PC-3 (cell line): ENCODE data around the gene RAET1L. TPM values are rescaled to one million over a fixed set of nuclear protein-coding genes. Genes with fewer than 3 reads are reported as not detected.
A peak's percentile ranks its signal among the peaks of the same experiment; 100 is the strongest.
"Not testable (repeated sequence)": the region's sequence is repeated elsewhere in the genome, so short reads cannot be mapped to it uniquely, and the experiment has no call there.

Source experiments
- ATAC-seq: fragments of 200-7000 bp; cut with Tn5 transposase; 2 replicates; pipeline ENCODE4 v1.9.1; 2020; ENCODE audit warnings: mild to moderate bottlenecking, moderate library complexity
- BruUV-seq: library from RNA; stranded (reverse); fragments of 400-500 nt; replicated peaks from 2 replicates; lab custom pipeline; 2021; lab: Mats Ljungman, UMichigan
- CTCF ChIA-PET: fragments of 300-600 bp; sonication (Branson Sonifier 250); formaldehyde crosslinking; loops from one replicate; lab custom pipeline; 2022; ENCODE audit warnings: antibody characterized with exemption; lab: Charles Lee
- POLR2A ChIA-PET: fragments of 300-600 bp; sonication (Branson Sonifier 250); formaldehyde crosslinking; loops from one replicate; lab custom pipeline; 2022; ENCODE audit warnings: antibody characterized with exemption; ENCODE audit not compliant: unreplicated experiment; lab: Charles Lee
- DNase-seq: peaks from one replicate; pipeline ENCODE4 v3.0.0-alpha.2; 2015
- H2AFZ ChIP-seq: fragments of 300-600 bp; sonication (generic); 2 replicates; pipeline ENCODE4 v1.6.0; 2016; ENCODE audit warnings: antibody characterized with exemption, low read length
- H3F3A ChIP-seq: fragments of 300-600 bp; sonication (generic); one replicate; pipeline ENCODE4 v1.6.0; 2017; ENCODE audit warnings: antibody characterized with exemption, low read length, control low read depth, mild to moderate bottlenecking; ENCODE audit not compliant: unreplicated experiment
- H3K27ac ChIP-seq: fragments of 300-600 bp; sonication (generic); 2 replicates; pipeline ENCODE4 v1.5.1; 2016; ENCODE audit warnings: mild to moderate bottlenecking, low read length
- H3K27me3 ChIP-seq: fragments of 300-600 bp; sonication (generic); 2 replicates; pipeline ENCODE4 v1.6.1; 2016; ENCODE audit warnings: low read length, mixed read lengths
- H3K36me3 ChIP-seq: fragments of 300-600 bp; sonication (generic); 2 replicates; pipeline ENCODE4 v1.6.1; 2016; ENCODE audit warnings: low read depth, mixed run types, low read length, mixed read lengths
- H3K4me1 ChIP-seq: fragments of 300-600 bp; sonication (generic); 2 replicates; pipeline ENCODE4 v1.5.1; 2016; ENCODE audit warnings: low read length; ENCODE audit not compliant: insufficient read depth
- H3K4me2 ChIP-seq: fragments of 300-600 bp; sonication (generic); 2 replicates; pipeline ENCODE4 v1.6.0; 2016; ENCODE audit warnings: low read length
- H3K4me3 ChIP-seq: fragments of 300-600 bp; sonication (generic); 2 replicates; pipeline ENCODE4 v1.5.1; 2016; ENCODE audit warnings: mild to moderate bottlenecking, low read length, mixed read lengths
- H3K79me2 ChIP-seq: fragments of 300-600 bp; sonication (generic); 2 replicates; pipeline ENCODE4 v1.6.1; 2017; ENCODE audit warnings: low read length, mixed read lengths
- H3K9ac ChIP-seq: fragments of 300-600 bp; sonication (generic); 2 replicates; pipeline ENCODE4 v1.6.0; 2016; ENCODE audit warnings: mild to moderate bottlenecking, low read length
- H3K9me2 ChIP-seq: fragments of 300-600 bp; sonication (generic); replicated peaks from 2 replicates; pipeline ENCODE4 v1.6.1; 2016; ENCODE audit warnings: mixed run types, low read length, mixed read lengths
- H3K9me3 ChIP-seq: fragments of 300-600 bp; sonication (generic); 2 replicates; pipeline ENCODE4 v1.6.1; 2016; ENCODE audit warnings: low read length, mixed read lengths
- H4K20me1 ChIP-seq: fragments of 300-600 bp; sonication (generic); 2 replicates; pipeline ENCODE4 v1.6.1; 2016; ENCODE audit warnings: low read length, mixed read lengths
- CTCF ChIP-seq: fragments of 300-600 bp; sonication (generic); conservative IDR thresholded peaks from 2 replicates; pipeline ENCODE4 v1.5.1; 2017; ENCODE audit warnings: antibody characterized with exemption, low read depth, mild to moderate bottlenecking, low read length
- EZH2 ChIP-seq: fragments of 300-600 bp; sonication (generic); IDR thresholded peaks from one replicate; pipeline ENCODE4 v1.6.1; 2017; ENCODE audit warnings: antibody characterized with exemption, mild to moderate bottlenecking, low read length; ENCODE audit not compliant: unreplicated experiment
- EZH2phosphoT487 ChIP-seq: fragments of 300-600 bp; sonication (generic); IDR thresholded peaks from 2 replicates; pipeline ENCODE4 v1.6.1; 2018; ENCODE audit warnings: mild to moderate bottlenecking, antibody characterized with exemption, low read length, borderline replicate concordance
- intact Hi-C: fragments of 100-400 bp; cut with micrococcal nuclease; formaldehyde crosslinking; loops from 2 replicates; pipeline ENCODE4 v1.9.0; 2023
- total RNA-seq: library from RNA; depleted of rRNA; stranded (reverse); fragments of >200 nt; gene quantifications from 2 replicates; pipeline ENCODE4 v1.2.3, GENCODE V29; 2014

RAET1L gene
- total RNA-seq, 1 experiment from 2014 or later, result 3.6 TPM

GRCh38 chr6:150012846-150013784, 12.2 kb downstream of the RAET1L start:
- CTCF ChIA-PET, H3K4me3 ChIP-seq, H3K9me3 ChIP-seq, DNase-seq, H3K9me2 ChIP-seq, H3K27ac ChIP-seq, H3K4me1 ChIP-seq, ATAC-seq, H3K9ac ChIP-seq, H3K27me3 ChIP-seq, H2AFZ ChIP-seq, H4K20me1 ChIP-seq, H3K79me2 ChIP-seq, H3K36me3 ChIP-seq, H3F3A ChIP-seq, H3K4me2 ChIP-seq, BruUV-seq: not testable (repeated sequence)
- POLR2A ChIA-PET, result interaction anchor here (0.7 kb wide), 1 partner anchor 85 kb away, joined by 15 read pairs; no protein-coding TSS in a partner anchor
- intact Hi-C loops, result loop anchor here (10.0 kb wide), 1 partner anchor 288 kb away; no protein-coding TSS in a partner anchor

GRCh38 chr6:150008588-150008987, 16.7 kb downstream of the RAET1L start:
- H3F3A ChIP-seq, result no peaks in the 10 kb centered on the region
- H3K4me2 ChIP-seq, result 0 out of 2 replicates have a peak overlapping the region, but pooled peaks have one; percentile 31
- ATAC-seq, result 0 out of 2 replicates have a peak, but pooled peaks have one; percentile 18

GRCh38 chr6:150006961-150007464, 18.3 kb downstream of the RAET1L start:
- no peak overlapping the region for H2AFZ ChIP-seq
- DNase-seq (peak; percentile 43), ATAC-seq (no peak)
- H3K9ac ChIP-seq, result no peak overlapping the region
- H3K9me3 ChIP-seq, result no peaks in the 10 kb centered on the region
- no peaks in the 10 kb centered on the region for H3K36me3 ChIP-seq
- H3K4me2 ChIP-seq, result no peak overlapping the region
- peaks cover 9% of the 10 kb centered on the region for H3K4me1 ChIP-seq
- intact Hi-C loops, result no loop called here
- peak; percentile 37; the same call in 1 of the 2 replicates for TF ChIP-seq CTCF
- no peak for TF ChIP-seq EZH2phosphoT487
- H3K4me3 ChIP-seq, result no peak overlapping the region
- POLR2A ChIA-PET, result no interaction called here
- no peaks in the 10 kb centered on the region for H4K20me1 ChIP-seq
- H3K27me3 ChIP-seq, result no peaks in the 10 kb centered on the region
- H3K9me2 ChIP-seq, result no peaks in the 10 kb centered on the region
- no TSS peak for BruUV-seq
- no peak overlapping the region for H3K27ac ChIP-seq
- CTCF ChIA-PET, result interaction anchor here (0.6 kb wide), 1 partner anchor 309 kb away, joined by 3 read pairs; no protein-coding TSS in a partner anchor
- H3F3A ChIP-seq, result no peaks in the 10 kb centered on the region
- no peaks in the 10 kb centered on the region for H3K79me2 ChIP-seq

More at GRCh38 chr6:150008588-150008987, 16.7 kb downstream of the RAET1L start:
- peak; percentile 66 for DNase-seq
- intact Hi-C loops, result no loop called here
- ChIA-PET CTCF (no interaction called here), POLR2A (interaction anchor here (0.6 kb wide), 1 partner anchor 168 kb away, joined by 5 read pairs; no protein-coding TSS in a partner anchor)
- Histone ChIP-seq H3K9me2 (no peaks in the 10 kb centered on the region), H3K79me2 (no peaks in the 10 kb centered on the region), H3K36me3 (no peaks in the 10 kb centered on the region), H3K27ac (no peak overlapping the region), H3K4me3 (no peak overlapping the region), H3K9ac (no peak overlapping the region), H4K20me1 (no peaks in the 10 kb centered on the region), H3K9me3 (no peaks in the 10 kb centered on the region), H3K4me1 (peaks cover 9% of the 10 kb centered on the region), H3K27me3 (no peaks in the 10 kb centered on the region), H2AFZ (no peak overlapping the region)
- no TSS peak for BruUV-seq
- TF ChIP-seq CTCF (no peak), EZH2 (no peak), EZH2phosphoT487 (no peak)
